BLaER1 treated with 17β-estradiol and CSF1 and Interleukin-3, amounts not matched to agents 10 nM and 100 nM (cell line): Measurements from ENCODE around the gene ZSCAN21.

Source experiments
- H3K27ac ChIP-seq, 11 experiments: shearing (Covaris generic); formaldehyde crosslinking; 2 replicates each; pipeline ENCODE4 v1.8.1; 2022
- H3K27me3 ChIP-seq, 11 experiments: shearing (Covaris generic); formaldehyde crosslinking; 2 replicates each; pipeline ENCODE4 v1.8.1; 2022
- H3K36me3 ChIP-seq, 11 experiments: shearing (Covaris generic); formaldehyde crosslinking; 2 replicates each; pipeline ENCODE4 v1.8.1; 2022
- H3K4me1 ChIP-seq, 10 experiments: shearing (Covaris generic); formaldehyde crosslinking; 2 replicates each; pipeline ENCODE4 v1.8.1; 2022
- H3K4me2 ChIP-seq, 11 experiments: shearing (Covaris generic); formaldehyde crosslinking; 2 replicates each; pipeline ENCODE4 v1.8.1; 2022
- H3K4me3 ChIP-seq, 10 experiments: shearing (Covaris generic); formaldehyde crosslinking; 2 replicates each; pipeline ENCODE4 v1.8.1; 2022
- H3K9ac ChIP-seq, 11 experiments: shearing (Covaris generic); formaldehyde crosslinking; 2 replicates each; pipeline ENCODE4 v1.8.1; 2022
- H3K9me3 ChIP-seq, 11 experiments: shearing (Covaris generic); formaldehyde crosslinking; replicated peaks in 1 of 11; 2 replicates each; pipeline ENCODE4 v1.8.1; 2022
- H4K20me1 ChIP-seq, 11 experiments: shearing (Covaris generic); formaldehyde crosslinking; 2 replicates each; pipeline ENCODE4 v1.8.1; 2022
- Cebpa-rat ChIP-seq, 11 experiments: shearing (Covaris generic); IDR thresholded peaks; 2 replicates each; pipeline ENCODE4 v1.8.1; 2022

ZSCAN21 gene

GRCh38 chr7:100013328-100013676 lies 36.3 kb upstream of the ZSCAN21 start:
- H3K9ac ChIP-seq, result no peak overlapping the region
- H3K4me2 ChIP-seq, result peak overlapping the region in 1 of 11 experiments; percentile 28; a peak in 1 of 22 replicates
- no peak overlapping the region for H3K27ac ChIP-seq
- H3K4me1 ChIP-seq, result peaks cover 15 to 28% (median 22%) of the 10 kb centered on the region in 10 experiments
- no peak overlapping the region for H3K4me3 ChIP-seq
- H3K9me3 ChIP-seq, result no peaks in the 10 kb centered on the region
- H3K27me3 ChIP-seq, result no peaks in the 10 kb centered on the region
- peaks cover 0 to 17% (median 10%) of the 10 kb centered on the region in 11 experiments; a peak in 13 of 22 replicates for H3K36me3 ChIP-seq
- peaks cover 10 to 26% (median 22%) of the 10 kb centered on the region in 11 experiments; a peak in 20 of 22 replicates for H4K20me1 ChIP-seq
- TF ChIP-seq Cebpa-rat (IDR thresholded peaks at IDR 0.05), result no peak

- H3K27ac ChIP-seq, result peak within 1 kb of the TSS; percentile 92 to 99 (median 97)
- H3K36me3 ChIP-seq, result peaks cover 15 to 39% (median 30%) of the 10 kb centered on the region in 11 experiments
- peaks cover 15 to 38% (median 25%) of the 10 kb centered on the region in 10 experiments for H3K4me1 ChIP-seq
- peak within 1 kb of the TSS; percentile 94 to 100 (median 99) for H3K9ac ChIP-seq
- no peak for TF ChIP-seq Cebpa-rat (IDR thresholded peaks at IDR 0.05)
- no peaks in the 10 kb centered on the region for H3K9me3 ChIP-seq
- peak within 1 kb of the TSS; percentile 82 to 97 (median 90) for H3K4me2 ChIP-seq
- H3K27me3 ChIP-seq, result no peaks in the 10 kb centered on the region
- peaks cover 32 to 48% (median 44%) of the 10 kb centered on the region in 11 experiments; a peak in 21 of 22 replicates for H4K20me1 ChIP-seq
- H3K4me3 ChIP-seq, result peak within 1 kb of the TSS; percentile 93 to 100 (median 97)
Measured at GRCh38 chr7:100015232-100016214, 34.1 kb upstream of the ZSCAN21 start, which contains the start of gene ZKSCAN1. Gene ZKSCAN1 (plus strand): TSS chr7:100015596. CDS start chr7:100023507, 7,911 bp downstream.

- Histone ChIP-seq H3K4me1 (peaks cover 15 to 38% (median 25%) of the 10 kb centered on the region in 10 experiments), H4K20me1 (peaks cover 36 to 56% (median 52%) of the 10 kb centered on the region in 11 experiments), H3K36me3 (peaks cover 19 to 47% (median 36%) of the 10 kb centered on the region in 11 experiments), H3K4me2 (peak overlapping the region; percentile 82 to 97 (median 90)), H3K27me3 (no peaks in the 10 kb centered on the region), H3K4me3 (peak overlapping the region; percentile 93 to 100 (median 97)), H3K9ac (peak overlapping the region; percentile 94 to 100 (median 99)), H3K27ac (peak overlapping the region; percentile 92 to 99 (median 97)), H3K9me3 (no peaks in the 10 kb centered on the region)
- TF ChIP-seq Cebpa-rat (IDR thresholded peaks at IDR 0.05), result no peak
Measured at GRCh38 chr7:100016215-100016901, 33.2 kb upstream of the ZSCAN21 start.

- Histone ChIP-seq H3K4me2 (peak overlapping the region; percentile 82 to 97 (median 90)), H3K4me3 (peak overlapping the region in 7 of 10 experiments; percentile 93 to 100 (median 97); a peak in 8 of 20 replicates), H3K36me3 (peaks cover 28 to 56% (median 45%) of the 10 kb centered on the region in 11 experiments), H3K4me1 (peaks cover 15 to 38% (median 25%) of the 10 kb centered on the region in 10 experiments), H3K27ac (0 out of 22 replicates have a peak overlapping the region, but pooled peaks of 1 of the 11 experiments have one; percentile 98), H3K9ac (peak overlapping the region in 10 of 11 experiments; percentile 94 to 100 (median 99); a peak in 12 of 22 replicates), H4K20me1 (peaks cover 45 to 66% (median 61%) of the 10 kb centered on the region in 11 experiments), H3K9me3 (no peaks in the 10 kb centered on the region), H3K27me3 (no peaks in the 10 kb centered on the region)
- no peak for TF ChIP-seq Cebpa-rat (IDR thresholded peaks at IDR 0.05)
Measured at GRCh38 chr7:100017300-100017699, 32.3 kb upstream of the ZSCAN21 start.

GRCh38 chr7:100017875-100018274 lies 31.7 kb upstream of the ZSCAN21 start:
- peaks cover 34 to 62% (median 51%) of the 10 kb centered on the region in 11 experiments for H3K36me3 ChIP-seq
- peak overlapping the region in 2 of 11 experiments; percentile 98 to 99; a peak in 2 of 22 replicates for H3K9ac ChIP-seq
- H3K27ac ChIP-seq, result no peak overlapping the region
- no peak for TF ChIP-seq Cebpa-rat (IDR thresholded peaks at IDR 0.05)
- no peaks in the 10 kb centered on the region for H3K9me3 ChIP-seq
- H3K4me2 ChIP-seq, result peak overlapping the region in 8 of 11 experiments; percentile 82 to 97 (median 87); a peak in 11 of 22 replicates
- H3K4me1 ChIP-seq, result peaks cover 15 to 38% (median 25%) of the 10 kb centered on the region in 10 experiments
- no peaks in the 10 kb centered on the region for H3K27me3 ChIP-seq
- peaks cover 48 to 72% (median 67%) of the 10 kb centered on the region in 11 experiments for H4K20me1 ChIP-seq
- H3K4me3 ChIP-seq, result no peak overlapping the region

- no peak overlapping the region for H3K27ac ChIP-seq
- no peak overlapping the region for H3K4me3 ChIP-seq
- no peak overlapping the region for H3K4me2 ChIP-seq
- peaks cover 14 to 33% (median 21%) of the 10 kb centered on the region in 10 experiments for H3K4me1 ChIP-seq
- peaks cover 62 to 89% (median 82%) of the 10 kb centered on the region in 11 experiments for H4K20me1 ChIP-seq
- peaks cover 54 to 83% (median 71%) of the 10 kb centered on the region in 11 experiments for H3K36me3 ChIP-seq
- peak overlapping the region in 5 of 11 experiments; percentile 21 to 53 (median 29); a peak in 5 of 22 replicates for H3K9ac ChIP-seq
- no peaks in the 10 kb centered on the region for H3K27me3 ChIP-seq
- no peaks in the 10 kb centered on the region for H3K9me3 ChIP-seq
- TF ChIP-seq Cebpa-rat (IDR thresholded peaks at IDR 0.05), result no peak
Measured at GRCh38 chr7:100019908-100020307, 29.7 kb upstream of the ZSCAN21 start.

GRCh38 chr7:100021297-100021696 lies 28.3 kb upstream of the ZSCAN21 start:
- Histone ChIP-seq H3K4me3 (no peak overlapping the region), H3K4me1 (peaks cover 10 to 29% (median 17%) of the 10 kb centered on the region in 10 experiments), H3K9me3 (no peaks in the 10 kb centered on the region), H3K36me3 (peaks cover 68 to 96% (median 85%) of the 10 kb centered on the region in 11 experiments), H3K27me3 (no peaks in the 10 kb centered on the region), H3K9ac (no peak overlapping the region), H3K4me2 (no peak overlapping the region), H3K27ac (no peak overlapping the region), H4K20me1 (peaks cover 62 to 88% (median 80%) of the 10 kb centered on the region in 11 experiments)
- no peak for TF ChIP-seq Cebpa-rat (IDR thresholded peaks at IDR 0.05)

GRCh38 chr7:100022621-100023020 lies 27.0 kb upstream of the ZSCAN21 start:
- peaks cover 59 to 76% (median 68%) of the 10 kb centered on the region in 11 experiments for H4K20me1 ChIP-seq

More at GRCh38 chr7:100022621-100023020, 27.0 kb upstream of the ZSCAN21 start:
- H3K4me1 ChIP-seq, result peaks cover 0 to 16% (median 4%) of the 10 kb centered on the region in 10 experiments; a peak in 13 of 20 replicates
- no peak for TF ChIP-seq Cebpa-rat (IDR thresholded peaks at IDR 0.05)
- H3K9ac ChIP-seq, result no peak overlapping the region
- no peaks in the 10 kb centered on the region for H3K27me3 ChIP-seq
- H3K4me3 ChIP-seq, result no peak overlapping the region
- H3K4me2 ChIP-seq, result no peak overlapping the region
- H3K9me3 ChIP-seq, result no peaks in the 10 kb centered on the region
- H3K36me3 ChIP-seq, result peaks cover 81 to 100% (median 95%) of the 10 kb centered on the region in 11 experiments
- no peak overlapping the region for H3K27ac ChIP-seq
